Peyer's patch (tissue), 4 donors: Measurements from ENCODE around the gene HBG2. TPM values are rescaled to one million over a fixed set of nuclear protein-coding genes. Genes with fewer than 3 reads are reported as not detected.

Experiments
- DNase-seq, 3 donors: peaks; one replicate each; pipeline ENCODE4 v3.0.0-alpha.2; 2017 to 2019
- H3K27ac ChIP-seq, 4 donors: fragments of 200-600 bp; sonication (generic); one replicate each; pipeline ENCODE4 v1.5.1; 2016 to 2019
- H3K27me3 ChIP-seq, 2 donors: fragments of 200-600 bp; sonication (generic); one replicate each; pipeline ENCODE4 v1.5.1; 2019
- H3K36me3 ChIP-seq, 3 donors: fragments of 200-600 bp; sonication (generic); one replicate each; pipeline ENCODE4 v1.5.1; 2016 to 2019
- H3K4me1 ChIP-seq, 4 donors: fragments of 200-600 bp; sonication (generic); one replicate each; pipeline ENCODE4 v1.5.1; 2016 to 2019
- H3K4me3 ChIP-seq, 4 donors: fragments of 200-600 bp; sonication (generic); 1 replicate in 3 of 4; 2 replicates in 1 of 4; pipeline ENCODE4 v1.5.1; 2016 to 2019; ENCODE audit warnings: mild to moderate bottlenecking in 1 of 4
- H3K9me3 ChIP-seq, 4 donors: fragments of 200-600 bp; sonication (generic); one replicate each; pipeline ENCODE4 v1.5.1; 2016 to 2019; ENCODE audit warnings: mild to moderate bottlenecking in 1 of 4
- CTCF ChIP-seq, 6 experiments: fragments of 450-650 bp in 4 of 6; fragments of 200-600 bp in 2 of 6; sonication (generic) in 1 of 6; IDR thresholded peaks; one replicate each; pipeline ENCODE4 v1.5.1; 2017 to 2019; ENCODE audit warnings: antibody characterized with exemption in 6 of 6, mild to moderate bottlenecking in 3 of 6, moderate library complexity in 1 of 6
- POLR2A ChIP-seq, 2 donors: fragments of 450-650 bp; IDR thresholded peaks; one replicate each; pipeline ENCODE4 v1.5.1; 2017; ENCODE audit warnings: antibody characterized with exemption in 2 of 2, mild to moderate bottlenecking in 2 of 2, moderate library complexity in 2 of 2
- total RNA-seq, 4 donors: library from RNA; depleted of rRNA; stranded (reverse); fragments of >200 nt; gene quantifications; one replicate each; pipeline ENCODE4 v1.1.0, GENCODE V29; 2016

Gene HBG2
- total RNA-seq, 4 donors from 2014 or later: not detected

GRCh38 chr11:5226732-5227310, 27.8 kb downstream of the HBG2 start, which contains the start of gene HBB:
Gene HBB, minus strand, starts transcription at chr11:5227071. Its CDS starts 50 bp downstream, at chr11:5227021.
- Histone ChIP-seq H3K4me1 (no peaks in the 10 kb centered on the region), H3K9me3 (no peaks in the 10 kb centered on the region), H3K4me3 (no peak within 1 kb of the TSS), H3K36me3 (no peaks in the 10 kb centered on the region), H3K27ac (no peak within 1 kb of the TSS), H3K27me3 (no peaks in the 10 kb centered on the region)
- DNase-seq: no peak
- TF ChIP-seq POLR2A (IDR thresholded peaks at IDR 0.05): no peak
- TF ChIP-seq CTCF (IDR thresholded peaks at IDR 0.05): no peak

- TF ChIP-seq POLR2A (IDR thresholded peaks at IDR 0.05): no peak
- no peak for TF ChIP-seq CTCF (IDR thresholded peaks at IDR 0.05)
- Histone ChIP-seq H3K27ac (no peak overlapping the region), H3K27me3 (no peaks in the 10 kb centered on the region), H3K36me3 (no peaks in the 10 kb centered on the region), H3K4me1 (no peaks in the 10 kb centered on the region), H3K4me3 (no peak overlapping the region), H3K9me3 (no peaks in the 10 kb centered on the region)
- DNase-seq: no peak
Observed at GRCh38 chr11:5225480-5225871, 29.1 kb downstream of the HBG2 start.

GRCh38 chr11:5224538-5225479, 29.8 kb downstream of the HBG2 start:
- Histone ChIP-seq H3K4me3 (no peak overlapping the region), H3K36me3 (no peaks in the 10 kb centered on the region), H3K4me1 (no peaks in the 10 kb centered on the region), H3K27ac (no peak overlapping the region), H3K9me3 (no peaks in the 10 kb centered on the region), H3K27me3 (no peaks in the 10 kb centered on the region)
- TF ChIP-seq POLR2A (IDR thresholded peaks at IDR 0.05) (no peak), CTCF (IDR thresholded peaks at IDR 0.05) (no peak)
- no peak for DNase-seq

GRCh38 chr11:5223686-5224085, 30.9 kb downstream of the HBG2 start:
- TF ChIP-seq POLR2A (IDR thresholded peaks at IDR 0.05) (no peak), CTCF (IDR thresholded peaks at IDR 0.05) (no peak)
- no peak for DNase-seq
- Histone ChIP-seq H3K4me1 (no peaks in the 10 kb centered on the region), H3K36me3 (no peaks in the 10 kb centered on the region), H3K27me3 (no peaks in the 10 kb centered on the region), H3K27ac (no peak overlapping the region), H3K9me3 (no peaks in the 10 kb centered on the region), H3K4me3 (no peak overlapping the region)

GRCh38 chr11:5223146-5223545, 31.4 kb downstream of the HBG2 start:
- H3K4me1 ChIP-seq: no peaks in the 10 kb centered on the region
- no peak overlapping the region for H3K27ac ChIP-seq
- no peak for TF ChIP-seq POLR2A (IDR thresholded peaks at IDR 0.05)
- TF ChIP-seq CTCF (IDR thresholded peaks at IDR 0.05): no peak
- no peaks in the 10 kb centered on the region for H3K36me3 ChIP-seq
- H3K27me3 ChIP-seq: no peaks in the 10 kb centered on the region
- no peak overlapping the region for H3K4me3 ChIP-seq
- H3K9me3 ChIP-seq: no peaks in the 10 kb centered on the region
- DNase-seq: no peak
